GM21381 (cell line): ENCODE results near the gene G6PC2.

Source experiments
- ATAC-seq: cut with Tn5 transposase; IDR thresholded peaks from one replicate; pipeline ENCODE4 v1.9.1; 2021; ENCODE audit warnings: mild to moderate bottlenecking, moderate library complexity; ENCODE audit not compliant: unreplicated experiment

Gene G6PC2

DNA sequence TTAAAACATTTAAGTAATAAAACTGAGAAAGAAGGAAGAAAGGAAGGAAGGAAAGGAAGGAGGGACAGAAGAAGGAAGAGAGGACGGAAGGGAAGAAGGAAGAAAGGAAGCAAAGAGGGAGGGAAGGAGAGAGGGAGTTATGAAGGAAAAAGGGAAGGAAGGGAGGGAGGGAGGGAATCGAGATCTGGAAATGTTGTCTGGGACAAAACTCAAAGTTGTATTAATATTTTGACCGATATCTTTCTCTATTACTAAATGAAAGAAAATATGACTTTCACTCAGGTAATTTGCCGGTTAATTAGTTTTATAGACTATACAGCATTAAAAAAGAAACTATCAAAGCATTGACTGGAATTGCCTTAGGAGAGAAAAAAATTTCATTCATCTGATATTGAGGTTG, 44.4 kb downstream of the G6PC2 start:
- ATAC-seq, result no peak

DNA sequence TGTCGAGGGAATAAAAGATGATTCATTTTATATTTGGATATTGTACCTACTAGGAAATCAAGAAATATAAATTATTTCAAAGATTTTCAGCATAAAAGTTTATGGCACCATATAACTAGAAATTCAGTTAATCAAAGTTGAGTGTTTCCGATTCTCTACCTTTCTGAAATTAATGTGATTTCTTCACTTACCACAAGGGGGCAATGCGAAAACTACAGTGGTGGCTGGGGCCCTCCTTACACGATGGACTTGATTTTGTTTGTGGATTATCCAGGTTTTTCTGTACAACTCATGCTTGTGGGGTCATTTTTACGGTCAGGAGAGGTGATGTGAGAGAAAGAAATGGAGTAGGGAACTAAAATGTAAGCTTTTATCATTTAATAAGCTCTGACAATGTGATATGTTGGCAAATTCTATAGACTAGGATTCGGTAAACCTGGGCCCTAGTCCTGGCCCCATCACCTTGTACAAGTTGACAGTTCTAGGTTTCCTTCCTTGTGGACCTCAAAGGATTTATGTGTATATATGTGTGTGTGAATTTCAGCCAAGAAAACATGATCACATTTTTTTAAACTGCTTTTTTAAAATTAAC, 47.6 kb downstream of the G6PC2 start:
- ATAC-seq, result no peak

DNA sequence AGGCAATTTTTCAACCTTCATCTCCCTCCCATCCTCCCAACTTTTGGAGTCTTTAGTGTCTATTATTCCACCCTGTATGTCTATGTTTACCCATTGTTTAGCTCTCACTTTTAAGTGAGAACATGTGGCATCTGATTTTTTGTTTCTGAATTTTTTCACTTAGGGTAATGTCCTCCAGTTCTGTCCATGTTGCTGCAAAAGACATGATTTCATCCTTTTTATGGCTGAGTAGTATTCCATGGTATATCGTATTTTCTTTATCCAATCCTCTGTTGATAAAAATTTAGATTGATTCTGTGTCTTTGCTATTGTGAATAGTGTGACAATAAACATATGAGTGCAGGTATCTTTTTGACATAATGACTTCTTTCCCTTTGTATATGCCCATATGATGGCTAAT, 48.2 kb downstream of the G6PC2 start:
- ATAC-seq, result no peak

DNA sequence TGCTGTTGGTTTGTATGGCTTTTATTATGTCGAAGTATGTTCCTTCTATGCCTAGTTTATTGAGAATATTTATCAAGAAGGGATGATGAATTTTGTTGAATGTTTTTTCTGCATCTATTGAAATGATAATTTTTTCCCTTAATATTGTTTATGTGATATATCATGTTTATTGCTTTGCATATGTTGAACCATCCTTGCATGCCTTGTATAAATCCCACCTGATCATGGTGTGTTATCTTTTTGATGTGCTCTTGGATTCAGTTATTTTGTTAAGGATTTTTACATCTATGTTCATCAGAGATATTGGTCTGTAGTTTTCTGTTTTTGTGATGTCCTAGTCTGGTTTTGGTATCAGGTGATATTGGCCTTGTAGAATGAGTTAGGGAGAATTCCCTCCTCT, 50.8 kb downstream of the G6PC2 start:
- ATAC-seq, result no peak

DNA sequence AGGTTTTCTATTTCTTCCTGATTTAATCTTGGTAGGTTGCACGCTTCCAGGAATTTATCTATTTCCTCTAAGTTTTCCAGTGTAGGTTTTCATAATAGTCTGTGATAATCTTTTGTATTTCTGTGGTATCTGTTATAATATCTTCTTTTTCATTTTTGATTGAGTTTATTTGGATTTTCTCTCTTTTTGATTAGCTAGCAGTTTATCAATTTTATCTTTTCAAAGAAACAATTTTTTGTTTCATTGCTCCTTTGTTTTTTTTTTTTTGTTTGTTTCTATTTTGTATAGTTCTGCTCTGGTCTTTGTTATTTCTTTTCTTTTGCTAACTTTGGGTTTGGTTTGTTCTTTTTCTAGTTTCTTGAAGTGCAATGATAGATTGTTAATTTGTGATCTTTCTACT, 51.3 kb downstream of the G6PC2 start:
- no peak for ATAC-seq

DNA sequence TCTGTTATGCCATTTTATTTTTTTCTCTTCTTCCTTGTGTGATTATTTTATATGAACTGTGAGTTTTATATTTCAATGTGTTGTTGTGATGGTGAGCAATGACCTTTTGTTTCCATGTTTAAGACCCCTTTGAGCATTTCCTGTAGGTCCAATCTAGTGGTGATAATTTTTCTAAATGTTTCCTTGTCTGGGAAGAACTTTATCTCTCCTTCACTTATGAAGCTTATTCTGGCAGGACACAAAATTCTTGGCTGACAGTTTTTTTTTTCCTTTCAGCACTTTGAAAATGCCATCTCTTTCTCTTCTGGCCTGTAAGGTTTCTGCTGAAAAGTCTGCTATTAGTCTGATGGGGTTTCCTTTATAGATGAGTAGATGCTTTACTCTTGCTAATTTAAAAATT, 53.2 kb downstream of the G6PC2 start:
- no peak for ATAC-seq

DNA sequence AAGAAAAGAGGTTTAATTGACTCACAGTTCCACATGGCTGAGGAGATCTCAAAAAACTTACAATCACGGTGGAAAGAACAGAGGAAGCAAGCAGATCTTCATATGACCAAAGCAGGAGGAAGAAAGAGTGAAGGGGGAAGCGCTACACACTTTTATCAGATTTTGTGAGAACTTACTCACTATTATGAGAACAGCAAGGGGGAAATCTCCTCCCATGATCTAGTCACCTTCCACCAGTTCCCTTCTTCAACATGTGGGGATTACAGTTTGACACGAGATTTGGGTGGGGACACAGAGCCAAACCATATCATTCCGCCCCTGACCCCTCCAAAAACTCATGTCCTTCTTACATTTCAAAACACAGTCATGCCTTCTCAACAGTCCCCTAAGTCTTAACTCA, 54.2 kb downstream of the G6PC2 start:
- no peak for ATAC-seq

DNA sequence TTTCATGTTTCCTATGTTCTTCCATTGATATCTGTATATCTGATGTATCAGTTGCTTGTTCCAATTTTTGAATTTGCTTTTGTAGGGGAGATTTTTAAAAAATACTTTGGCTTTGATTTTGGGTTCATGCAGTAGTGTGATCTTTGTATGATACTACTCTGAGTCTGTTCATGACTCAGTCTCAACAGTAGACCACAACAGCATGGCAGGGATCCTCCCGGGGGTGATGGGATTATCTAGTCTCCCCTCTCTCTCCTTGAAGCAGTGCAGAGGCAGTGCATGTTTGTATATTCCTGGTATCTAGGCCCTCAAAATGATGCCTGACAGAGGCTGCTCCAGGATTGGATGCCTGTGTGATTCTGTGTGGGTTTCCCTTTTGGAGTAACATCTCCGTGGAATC, 55.3 kb downstream of the G6PC2 start:
- ATAC-seq, result no peak
